ENCODE data around the gene PPP3R1.
A peak's percentile ranks its signal among the peaks of the same experiment; 100 is the strongest.

The PPP3R1 gene

DNA sequence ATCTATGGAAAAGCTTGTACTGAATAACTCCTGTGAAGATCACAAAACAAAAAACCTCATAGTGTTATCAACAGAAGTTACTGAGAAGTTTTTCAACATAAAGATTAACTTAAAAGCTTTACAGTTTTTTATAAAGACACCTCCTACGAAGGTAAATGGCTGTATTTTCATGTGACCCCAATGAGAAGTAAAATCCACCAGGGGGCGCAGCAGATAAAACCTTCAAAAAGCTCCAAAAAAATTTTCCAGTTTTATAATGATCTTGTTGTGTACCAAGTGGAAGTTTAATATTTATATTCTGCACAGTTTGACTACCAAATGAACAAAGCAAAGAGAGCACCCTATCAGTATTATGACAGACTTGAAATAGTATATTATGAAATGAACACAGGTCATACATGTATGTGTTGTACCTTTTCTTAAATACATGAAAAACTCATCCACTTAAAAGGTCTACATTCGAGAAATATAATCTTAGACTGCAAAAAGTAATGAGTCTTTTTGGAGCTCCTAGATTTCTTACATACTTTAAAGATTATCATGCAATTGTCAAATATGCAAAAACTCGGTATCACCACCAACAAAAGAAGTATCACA lies 56.1 kb downstream of the PPP3R1 start:
- FAIRE-seq: no peak

DNA sequence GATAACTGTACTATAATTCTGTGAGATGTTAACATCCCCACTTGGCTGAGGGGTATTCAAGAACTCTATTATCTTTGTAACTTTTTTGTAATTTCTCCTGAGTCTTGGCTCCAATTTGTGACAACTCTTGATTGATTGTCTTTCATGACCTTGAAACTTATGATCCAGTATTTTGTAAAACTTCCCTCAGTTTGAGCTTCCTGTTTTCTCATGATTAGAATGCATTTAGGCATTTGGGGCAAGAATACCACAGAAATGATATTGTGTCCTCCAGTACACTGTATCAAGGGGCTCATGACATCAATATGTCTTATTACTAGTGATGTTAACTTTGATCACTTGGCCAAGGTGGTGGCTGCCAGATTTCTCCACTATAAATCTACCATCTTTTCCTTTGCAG lies 57.2 kb downstream of the PPP3R1 start:
- FAIRE-seq: no peak
- no peak for TF ChIP-seq POLR2A (IDR thresholded peaks at IDR 0.05; ENCODE audit: low read depth, low read length)
- no peak for TF ChIP-seq POLR2AphosphoS5 (IDR thresholded peaks at IDR 0.05; ENCODE audit: low read depth, low read length)
- no peak for TF ChIP-seq TAF1 (IDR thresholded peaks at IDR 0.05; ENCODE audit: borderline replicate concordance, low read depth, low read length)
- no peak for DNase-seq (ENCODE audit: insufficient read length)

More for the DNA sequence above, 56.1 kb downstream of the PPP3R1 start:
- DNase-seq (ENCODE audit: insufficient read length): no peak
- TF ChIP-seq POLR2A (IDR thresholded peaks at IDR 0.05; ENCODE audit: low read depth, low read length) (no peak), POLR2AphosphoS5 (IDR thresholded peaks at IDR 0.05; ENCODE audit: low read depth, low read length) (no peak), TAF1 (IDR thresholded peaks at IDR 0.05; ENCODE audit: borderline replicate concordance, low read depth, low read length) (no peak)

DNA sequence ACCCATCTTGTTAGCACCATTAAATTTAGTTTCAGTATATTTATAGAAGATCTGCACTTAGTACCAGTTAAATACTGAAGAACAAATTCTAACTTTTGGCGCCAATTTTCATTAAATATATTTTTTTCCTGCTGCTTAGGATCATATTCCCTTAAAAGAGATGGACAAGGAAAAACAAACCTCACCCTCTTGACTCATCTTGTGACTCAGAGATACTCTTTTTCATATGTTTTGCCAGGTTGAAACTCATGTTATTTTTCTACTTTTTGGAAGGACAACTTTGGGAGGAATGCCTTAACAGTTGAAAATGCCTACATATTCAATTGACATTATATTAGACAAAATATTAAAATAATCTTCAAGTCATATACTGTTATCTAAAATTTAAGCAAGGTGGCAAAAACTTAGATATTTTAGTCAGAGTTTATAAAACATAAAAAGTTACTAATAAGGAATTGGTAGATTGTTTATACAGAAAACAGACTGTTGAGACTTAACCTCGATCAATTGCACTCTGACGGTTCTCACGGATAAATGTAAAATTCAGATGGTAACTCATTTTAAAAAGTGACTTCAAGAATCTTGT lies 58.5 kb downstream of the PPP3R1 start:
- FAIRE-seq (no peak), DNase-seq (ENCODE audit: insufficient read length) (no peak)
- TF ChIP-seq POLR2AphosphoS5 (IDR thresholded peaks at IDR 0.05; ENCODE audit: low read depth, low read length) (no peak), POLR2A (IDR thresholded peaks at IDR 0.05; ENCODE audit: low read depth, low read length) (no peak), TAF1 (IDR thresholded peaks at IDR 0.05; ENCODE audit: borderline replicate concordance, low read depth, low read length) (no peak)

DNA sequence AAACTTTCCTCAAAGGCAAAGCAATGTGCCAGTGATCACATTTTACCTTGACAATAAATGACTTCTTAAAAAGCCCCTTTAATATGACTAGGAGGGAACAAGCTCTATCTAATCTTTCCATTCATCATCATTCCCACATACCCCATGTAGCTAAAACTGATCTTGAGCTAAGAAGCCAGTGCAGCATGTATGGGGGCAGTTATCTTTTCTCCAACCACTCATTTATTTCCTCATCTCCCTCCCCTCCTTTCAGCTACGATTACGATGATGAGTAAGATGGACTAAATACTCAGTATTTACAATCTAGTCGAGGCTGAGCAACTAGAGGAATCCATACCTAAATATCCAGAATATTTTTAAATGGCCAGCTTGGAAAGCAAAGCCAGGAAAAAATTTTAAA lies 59.2 kb downstream of the PPP3R1 start:
- DNase-seq (ENCODE audit: insufficient read length): no peak
- TF ChIP-seq TAF1 (IDR thresholded peaks at IDR 0.05; ENCODE audit: borderline replicate concordance, low read depth, low read length) (no peak), POLR2A (IDR thresholded peaks at IDR 0.05; ENCODE audit: low read depth, low read length) (no peak), POLR2AphosphoS5 (IDR thresholded peaks at IDR 0.05; ENCODE audit: low read depth, low read length) (no peak)
- no peak for FAIRE-seq

DNA sequence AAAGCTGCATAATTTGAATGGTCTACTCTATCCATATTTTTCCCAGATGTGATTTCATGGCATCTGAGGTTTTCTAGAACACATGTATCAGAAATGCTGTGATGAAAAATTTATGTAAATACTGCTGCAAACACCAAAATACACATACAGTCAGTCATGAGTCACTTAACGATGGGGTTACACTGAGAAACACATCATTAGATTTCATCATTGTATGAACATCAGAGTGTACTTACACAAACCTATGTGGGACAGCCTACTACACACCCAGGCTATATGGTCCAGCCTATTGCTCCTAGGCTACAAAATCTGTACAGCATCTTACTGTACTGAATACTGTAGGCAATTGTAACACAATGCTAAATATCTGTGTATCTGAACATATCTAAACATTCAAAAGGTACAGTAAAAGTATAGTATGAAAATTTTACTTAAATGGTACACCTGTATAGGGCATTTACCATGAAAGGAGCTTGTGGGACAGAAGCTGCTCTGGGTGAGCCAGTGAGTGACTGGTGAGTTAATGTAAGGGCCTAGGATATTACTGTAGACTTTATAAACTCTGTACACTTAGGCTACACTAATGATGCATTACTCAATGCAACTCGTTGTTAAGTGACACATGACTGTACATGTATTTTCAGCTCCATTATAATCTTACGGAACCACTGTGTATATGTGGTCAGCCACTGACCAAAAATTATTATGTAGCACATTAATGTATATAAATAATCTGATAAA lies 61.2 kb downstream of the PPP3R1 start:
- peak; percentile 77 for FAIRE-seq
- no peak for DNase-seq (ENCODE audit: insufficient read length)
- no peak for TF ChIP-seq TAF1 (IDR thresholded peaks at IDR 0.05; ENCODE audit: borderline replicate concordance, low read depth, low read length)
- TF ChIP-seq POLR2AphosphoS5 (IDR thresholded peaks at IDR 0.05; ENCODE audit: low read depth, low read length): no peak
- no peak for TF ChIP-seq POLR2A (IDR thresholded peaks at IDR 0.05; ENCODE audit: low read depth, low read length)

DNA sequence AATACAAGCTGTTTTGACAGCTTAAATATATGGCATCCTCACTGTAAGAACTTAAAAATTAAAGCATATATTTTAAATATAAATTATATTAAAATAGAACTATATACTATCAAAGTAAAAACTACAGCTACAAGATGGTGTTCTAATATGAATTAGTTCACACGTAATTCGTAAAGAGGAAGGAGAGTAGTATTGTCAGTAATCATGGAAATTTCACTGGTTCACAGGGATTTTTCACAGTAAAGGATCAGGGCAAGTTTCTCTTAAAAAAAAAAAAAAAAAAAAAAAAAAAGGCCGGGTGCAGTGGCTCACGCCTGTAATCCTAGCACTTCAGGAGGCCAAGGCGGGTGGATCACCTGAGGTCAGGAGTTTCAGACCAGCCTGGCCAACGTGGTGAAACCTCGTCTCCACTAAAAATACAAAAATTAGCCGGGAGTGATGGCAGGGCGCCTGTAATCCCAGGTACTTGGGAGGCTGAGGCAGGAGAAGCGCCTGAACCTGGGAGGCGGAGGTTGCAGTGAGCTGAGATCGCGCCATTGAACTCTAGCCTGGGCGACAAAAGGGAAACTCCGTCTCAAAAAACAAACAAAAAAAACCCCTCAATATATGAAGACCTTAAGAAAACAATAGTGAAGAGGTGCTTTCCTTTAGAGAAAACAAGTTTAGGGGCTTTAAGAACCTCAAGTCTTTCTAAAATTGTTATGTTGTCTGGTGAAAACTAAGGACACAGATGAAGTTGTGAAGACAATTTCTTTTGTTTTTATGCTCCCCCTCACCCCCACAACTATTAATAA lies 62.1 kb downstream of the PPP3R1 start:
- FAIRE-seq: peak; percentile 17

DNA sequence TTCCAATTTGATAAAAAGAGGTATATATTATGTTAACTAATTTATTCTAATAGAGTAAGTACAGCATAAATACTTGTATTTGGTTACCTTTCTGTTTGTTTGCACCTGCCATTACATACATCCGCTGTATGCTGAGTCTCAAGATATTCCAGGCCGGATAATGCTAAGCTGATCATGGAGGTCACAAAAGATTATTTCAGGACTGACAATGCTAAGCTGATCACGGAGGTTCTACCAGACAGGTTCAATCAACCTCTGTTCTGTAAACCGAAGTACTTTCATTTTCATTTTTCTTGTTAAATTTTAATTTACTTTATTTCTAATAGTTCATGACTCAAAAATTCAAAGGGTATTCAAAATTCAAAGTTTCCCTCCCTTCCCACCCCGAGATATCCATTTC lies 63.5 kb downstream of the PPP3R1 start:
- FAIRE-seq (no peak), DNase-seq (ENCODE audit: insufficient read length) (no peak)
- TF ChIP-seq POLR2AphosphoS5 (IDR thresholded peaks at IDR 0.05; ENCODE audit: low read depth, low read length): no peak
- no peak for TF ChIP-seq POLR2A (IDR thresholded peaks at IDR 0.05; ENCODE audit: low read depth, low read length)
- TF ChIP-seq TAF1 (IDR thresholded peaks at IDR 0.05; ENCODE audit: borderline replicate concordance, low read depth, low read length): no peak

More for the DNA sequence above, 62.1 kb downstream of the PPP3R1 start:
- TF ChIP-seq POLR2AphosphoS5 (IDR thresholded peaks at IDR 0.05; ENCODE audit: low read depth, low read length) (no peak), TAF1 (IDR thresholded peaks at IDR 0.05; ENCODE audit: borderline replicate concordance, low read depth, low read length) (no peak), POLR2A (IDR thresholded peaks at IDR 0.05; ENCODE audit: low read depth, low read length) (no peak)
- no peak for DNase-seq (ENCODE audit: insufficient read length)

DNA sequence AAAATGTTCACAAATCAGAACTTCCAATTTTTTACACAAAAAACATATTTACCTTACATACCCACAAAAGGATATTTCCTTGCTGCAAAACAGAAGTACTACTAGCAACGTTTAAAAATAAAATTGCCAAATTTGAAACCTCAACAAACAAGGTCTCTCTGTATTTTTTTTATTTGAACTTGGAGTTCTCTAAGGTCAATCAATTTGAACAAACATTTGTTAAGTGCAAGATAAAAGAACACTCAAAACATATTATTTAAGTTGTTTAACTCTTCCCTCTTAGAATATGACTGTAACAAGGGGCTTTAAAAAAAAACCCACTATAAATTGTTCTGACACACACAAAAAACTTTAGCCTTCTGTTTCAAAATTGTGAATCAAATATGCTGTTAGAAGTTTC lies 65.0 kb downstream of the PPP3R1 start:
- TF ChIP-seq POLR2A (IDR thresholded peaks at IDR 0.05; ENCODE audit: low read depth, low read length) (no peak), TAF1 (IDR thresholded peaks at IDR 0.05; ENCODE audit: borderline replicate concordance, low read depth, low read length) (no peak), POLR2AphosphoS5 (IDR thresholded peaks at IDR 0.05; ENCODE audit: low read depth, low read length) (no peak)
- FAIRE-seq: no peak
- DNase-seq (ENCODE audit: insufficient read length): no peak

DNA sequence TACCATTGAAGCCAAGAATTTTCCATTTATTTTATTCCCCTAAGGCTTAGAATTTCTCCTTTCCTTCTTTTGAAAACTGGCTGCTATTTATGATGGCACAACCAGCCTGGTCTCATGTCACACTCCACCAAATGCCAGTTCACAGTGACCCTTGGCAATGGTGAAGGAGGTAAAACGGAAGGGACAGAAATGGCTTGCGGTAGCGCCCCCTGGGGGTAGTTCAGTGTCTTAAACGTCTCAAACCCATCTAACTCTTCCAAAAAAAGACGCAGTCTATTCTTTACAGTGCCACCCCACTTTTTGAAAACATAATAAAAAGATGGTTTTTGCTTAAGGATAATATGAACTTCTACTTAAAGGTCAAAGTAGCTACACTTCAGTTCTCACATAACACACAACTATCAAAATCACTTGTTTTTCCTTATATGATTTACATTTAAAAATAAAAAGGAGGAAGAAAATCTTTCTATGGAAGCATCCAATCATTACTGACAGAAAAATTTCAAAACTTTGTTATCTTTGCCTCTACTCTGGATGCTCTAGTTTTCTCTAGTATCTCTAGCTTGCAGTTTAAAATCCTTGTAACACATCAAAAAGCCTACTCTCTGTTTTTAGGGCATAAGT lies 66.7 kb downstream of the PPP3R1 start:
- no peak for TF ChIP-seq TAF1 (IDR thresholded peaks at IDR 0.05; ENCODE audit: borderline replicate concordance, low read depth, low read length)
- no peak for TF ChIP-seq POLR2A (IDR thresholded peaks at IDR 0.05; ENCODE audit: low read depth, low read length)
- TF ChIP-seq POLR2AphosphoS5 (IDR thresholded peaks at IDR 0.05; ENCODE audit: low read depth, low read length): no peak
- FAIRE-seq (peak; percentile 63), DNase-seq (ENCODE audit: insufficient read length) (peak; percentile 26)

DNA sequence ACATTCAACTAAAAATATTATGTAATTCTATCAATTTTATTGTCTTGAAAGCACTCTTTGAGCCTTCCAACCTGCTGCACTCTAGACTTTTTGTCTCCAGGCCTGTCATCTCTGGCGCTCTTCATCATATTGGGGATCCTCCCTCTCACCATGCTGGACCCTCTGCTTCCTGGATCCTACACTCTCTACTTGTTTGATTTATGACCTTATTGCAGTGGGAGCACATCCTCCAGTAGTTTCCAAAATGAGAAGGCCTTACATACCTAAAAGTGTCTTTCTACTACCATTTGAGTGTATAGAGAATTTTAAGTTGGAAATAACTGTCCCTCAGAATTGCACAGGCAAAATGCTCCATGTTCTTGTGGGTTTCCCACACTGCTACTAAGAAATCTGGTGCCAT lies 69.4 kb downstream of the PPP3R1 start:
- DNase-seq (ENCODE audit: insufficient read length) (no peak), FAIRE-seq (no peak)
- TF ChIP-seq POLR2A (IDR thresholded peaks at IDR 0.05; ENCODE audit: low read depth, low read length) (no peak), POLR2AphosphoS5 (IDR thresholded peaks at IDR 0.05; ENCODE audit: low read depth, low read length) (no peak), TAF1 (IDR thresholded peaks at IDR 0.05; ENCODE audit: borderline replicate concordance, low read depth, low read length) (no peak)

Data from GM12892 (cell line).